ENCODE results near the gene MAPK12.

Gene MAPK12

GRCh38 chr22:50299785-50300619, 38.5 kb upstream of the MAPK12 start:
- DNase-seq, result no peak

GRCh38 chr22:50298937-50299784, 37.7 kb upstream of the MAPK12 start:
- peak in 1 of 2 donors; percentile 27 for DNase-seq

GRCh38 chr22:50298266-50298637, 36.8 kb upstream of the MAPK12 start:
- no peak for DNase-seq

- DNase-seq, result no peak
These were observed 36.2 kb upstream of the MAPK12 start for GRCh38 chr22:50297510-50298265.

- DNase-seq, result no peak
These were observed 35.4 kb upstream of the MAPK12 start for GRCh38 chr22:50296658-50297490.

GRCh38 chr22:50294319-50294656, 32.8 kb upstream of the MAPK12 start:
- no peak for DNase-seq

- peak in 1 of 2 donors; percentile 17 for DNase-seq
These were observed 32.2 kb upstream of the MAPK12 start for GRCh38 chr22:50293441-50294318.

- peak in 1 of 2 donors; percentile 51 for DNase-seq
These were observed 31.4 kb upstream of the MAPK12 start for GRCh38 chr22:50292643-50293440.

GRCh38 chr22:50289942-50290630, 28.6 kb upstream of the MAPK12 start:
- no peak for DNase-seq

GRCh38 chr22:50289151-50289941, 27.9 kb upstream of the MAPK12 start:
- no peak for DNase-seq

GRCh38 chr22:50287731-50288130, 26.2 kb upstream of the MAPK12 start:
- no peak for DNase-seq

GRCh38 chr22:50286701-50287318, 25.3 kb upstream of the MAPK12 start:
- no peak for DNase-seq

- DNase-seq, result no peak
These were observed 24.8 kb upstream of the MAPK12 start for GRCh38 chr22:50286275-50286674.

- no peak for DNase-seq
These were observed 24.2 kb upstream of the MAPK12 start for GRCh38 chr22:50285568-50286229.

- no peak for DNase-seq
These were observed 23.0 kb upstream of the MAPK12 start for GRCh38 chr22:50284479-50284878.

- no peak for DNase-seq
These were observed 22.3 kb upstream of the MAPK12 start for GRCh38 chr22:50283821-50284220.

GRCh38 chr22:50282361-50283155, 21.1 kb upstream of the MAPK12 start:
- no peak for DNase-seq
